ENCODE data around the gene PLCXD3.
"Not testable (repeated sequence)": the region's sequence is repeated elsewhere in the genome, so short reads cannot be mapped to it uniquely, and the experiment has no call there.

Gene PLCXD3

GRCh38 chr5:41508696-41509398, 1.6 kb downstream of the PLCXD3 start:
- Histone ChIP-seq H3K27ac (no peak overlapping the region), H3K4me3 (no peak overlapping the region), H3K9ac (ENCODE audit: insufficient read length) (no peak overlapping the region), H3K9me3 (ENCODE audit: low read depth, low read length) (no peaks in the 10 kb centered on the region), H3K36me3 (ENCODE audit: insufficient read depth, low read length) (no peaks in the 10 kb centered on the region)
- no peak for TF ChIP-seq FOXP2 (optimal IDR thresholded peaks at IDR 0.05; ENCODE audit: control extremely low read depth, extremely low read length, insufficient read depth)
- no peak for TF ChIP-seq POLR2AphosphoS5 (IDR thresholded peaks at IDR 0.05; ENCODE audit: borderline replicate concordance, low read depth, low read length)
- no peak for TF ChIP-seq EZH2 (IDR thresholded peaks at IDR 0.05)
- no peak for DNase-seq (ENCODE audit: low read depth, low spot score)

- TF ChIP-seq POLR2AphosphoS5 (IDR thresholded peaks at IDR 0.05; ENCODE audit: borderline replicate concordance, low read depth, low read length) (no peak), FOXP2 (optimal IDR thresholded peaks at IDR 0.05; ENCODE audit: control extremely low read depth, extremely low read length, insufficient read depth) (no peak), EZH2 (IDR thresholded peaks at IDR 0.05) (no peak)
- DNase-seq (ENCODE audit: low read depth, low spot score), result no peak
- Histone ChIP-seq H3K36me3 (ENCODE audit: insufficient read depth, low read length) (no peaks in the 10 kb centered on the region), H3K9ac (ENCODE audit: insufficient read length) (no peak overlapping the region), H3K27ac (no peak overlapping the region), H3K9me3 (ENCODE audit: low read depth, low read length) (no peaks in the 10 kb centered on the region), H3K4me3 (no peak overlapping the region)
These were observed 2.2 kb downstream of the PLCXD3 start for GRCh38 chr5:41508186-41508585.

- no peak for TF ChIP-seq EZH2 (IDR thresholded peaks at IDR 0.05)
- no peak overlapping the region for H3K4me3 ChIP-seq
- no peak overlapping the region for H3K27ac ChIP-seq
- H3K9ac ChIP-seq (ENCODE audit: insufficient read length), result no peak overlapping the region
- no peaks in the 10 kb centered on the region for H3K9me3 ChIP-seq (ENCODE audit: low read depth, low read length)
- no peaks in the 10 kb centered on the region for H3K36me3 ChIP-seq (ENCODE audit: insufficient read depth, low read length)
- no peak for DNase-seq (ENCODE audit: low read depth, low spot score)
These were observed 2.9 kb downstream of the PLCXD3 start for GRCh38 chr5:41507501-41507900.

- Histone ChIP-seq H3K36me3 (ENCODE audit: insufficient read depth, low read length) (no peaks in the 10 kb centered on the region), H3K9me3 (ENCODE audit: low read depth, low read length) (no peaks in the 10 kb centered on the region), H3K4me3 (no peak overlapping the region), H3K9ac (ENCODE audit: insufficient read length) (no peak overlapping the region), H3K27ac (no peak overlapping the region)
- no peak for TF ChIP-seq POLR2AphosphoS5 (IDR thresholded peaks at IDR 0.05; ENCODE audit: borderline replicate concordance, low read depth, low read length)
- no peak for TF ChIP-seq EZH2 (IDR thresholded peaks at IDR 0.05)
- no peak for TF ChIP-seq FOXP2 (optimal IDR thresholded peaks at IDR 0.05; ENCODE audit: control extremely low read depth, extremely low read length, insufficient read depth)
- no peak for DNase-seq (ENCODE audit: low read depth, low spot score)
These were observed 6.5 kb downstream of the PLCXD3 start for GRCh38 chr5:41503860-41504259.

- H3K36me3 ChIP-seq (ENCODE audit: insufficient read depth, low read length), result no peaks in the 10 kb centered on the region
- H3K4me3 ChIP-seq, result no peak overlapping the region
- DNase-seq (ENCODE audit: low read depth, low spot score), result no peak
- no peak overlapping the region for H3K9ac ChIP-seq (ENCODE audit: insufficient read length)
- no peak overlapping the region for H3K27ac ChIP-seq
- TF ChIP-seq EZH2 (IDR thresholded peaks at IDR 0.05) (no peak), POLR2AphosphoS5 (IDR thresholded peaks at IDR 0.05; ENCODE audit: borderline replicate concordance, low read depth, low read length) (no peak)
- no peaks in the 10 kb centered on the region for H3K9me3 ChIP-seq (ENCODE audit: low read depth, low read length)
These were observed 7.1 kb downstream of the PLCXD3 start for GRCh38 chr5:41503310-41503709.

- DNase-seq (ENCODE audit: low read depth, low spot score); H3K36me3 ChIP-seq (ENCODE audit: insufficient read depth, low read length); H3K9me3 ChIP-seq (ENCODE audit: low read depth, low read length); H3K4me3 ChIP-seq; H3K27ac ChIP-seq; H3K9ac ChIP-seq (ENCODE audit: insufficient read length): not testable (repeated sequence)
These were observed 16.8 kb downstream of the PLCXD3 start for GRCh38 chr5:41493490-41494126.

- no peaks in the 10 kb centered on the region for H3K36me3 ChIP-seq (ENCODE audit: insufficient read depth, low read length)
- no peak overlapping the region for H3K9ac ChIP-seq (ENCODE audit: insufficient read length)
- no peaks in the 10 kb centered on the region for H3K9me3 ChIP-seq (ENCODE audit: low read depth, low read length)
- H3K4me3 ChIP-seq, result no peak overlapping the region
- no peak overlapping the region for H3K27ac ChIP-seq
- no peak for DNase-seq (ENCODE audit: low read depth, low spot score)
- TF ChIP-seq FOXP2 (optimal IDR thresholded peaks at IDR 0.05; ENCODE audit: control extremely low read depth, extremely low read length, insufficient read depth) (no peak), EZH2 (IDR thresholded peaks at IDR 0.05) (no peak), POLR2AphosphoS5 (IDR thresholded peaks at IDR 0.05; ENCODE audit: borderline replicate concordance, low read depth, low read length) (no peak)
These were observed 24.9 kb downstream of the PLCXD3 start for GRCh38 chr5:41485533-41485932.

GRCh38 chr5:41482715-41483114, 27.7 kb downstream of the PLCXD3 start:
- Histone ChIP-seq H3K9me3 (ENCODE audit: low read depth, low read length) (no peaks in the 10 kb centered on the region), H3K4me3 (no peak overlapping the region), H3K9ac (ENCODE audit: insufficient read length) (no peak overlapping the region), H3K36me3 (ENCODE audit: insufficient read depth, low read length) (no peaks in the 10 kb centered on the region), H3K27ac (no peak overlapping the region)
- no peak for DNase-seq (ENCODE audit: low read depth, low spot score)
- TF ChIP-seq POLR2AphosphoS5 (IDR thresholded peaks at IDR 0.05; ENCODE audit: borderline replicate concordance, low read depth, low read length) (no peak), EZH2 (IDR thresholded peaks at IDR 0.05) (no peak), FOXP2 (optimal IDR thresholded peaks at IDR 0.05; ENCODE audit: control extremely low read depth, extremely low read length, insufficient read depth) (no peak)

GRCh38 chr5:41482173-41482572, 28.2 kb downstream of the PLCXD3 start:
- Histone ChIP-seq H3K4me3 (no peak overlapping the region), H3K36me3 (ENCODE audit: insufficient read depth, low read length) (no peaks in the 10 kb centered on the region), H3K9me3 (ENCODE audit: low read depth, low read length) (no peaks in the 10 kb centered on the region), H3K9ac (ENCODE audit: insufficient read length) (no peak overlapping the region), H3K27ac (no peak overlapping the region)
- TF ChIP-seq FOXP2 (optimal IDR thresholded peaks at IDR 0.05; ENCODE audit: control extremely low read depth, extremely low read length, insufficient read depth) (no peak), POLR2AphosphoS5 (IDR thresholded peaks at IDR 0.05; ENCODE audit: borderline replicate concordance, low read depth, low read length) (no peak), EZH2 (IDR thresholded peaks at IDR 0.05) (no peak)
- DNase-seq (ENCODE audit: low read depth, low spot score), result no peak

- not testable (repeated sequence) for H3K9ac ChIP-seq (ENCODE audit: insufficient read length); DNase-seq (ENCODE audit: low read depth, low spot score); H3K9me3 ChIP-seq (ENCODE audit: low read depth, low read length); H3K27ac ChIP-seq; H3K4me3 ChIP-seq; H3K36me3 ChIP-seq (ENCODE audit: insufficient read depth, low read length)
These were observed 38.7 kb downstream of the PLCXD3 start for GRCh38 chr5:41471571-41472208.

Data from SK-N-MC (cell line).